Measurements from ENCODE around the gene ATXN3.

Gene ATXN3

DNA sequence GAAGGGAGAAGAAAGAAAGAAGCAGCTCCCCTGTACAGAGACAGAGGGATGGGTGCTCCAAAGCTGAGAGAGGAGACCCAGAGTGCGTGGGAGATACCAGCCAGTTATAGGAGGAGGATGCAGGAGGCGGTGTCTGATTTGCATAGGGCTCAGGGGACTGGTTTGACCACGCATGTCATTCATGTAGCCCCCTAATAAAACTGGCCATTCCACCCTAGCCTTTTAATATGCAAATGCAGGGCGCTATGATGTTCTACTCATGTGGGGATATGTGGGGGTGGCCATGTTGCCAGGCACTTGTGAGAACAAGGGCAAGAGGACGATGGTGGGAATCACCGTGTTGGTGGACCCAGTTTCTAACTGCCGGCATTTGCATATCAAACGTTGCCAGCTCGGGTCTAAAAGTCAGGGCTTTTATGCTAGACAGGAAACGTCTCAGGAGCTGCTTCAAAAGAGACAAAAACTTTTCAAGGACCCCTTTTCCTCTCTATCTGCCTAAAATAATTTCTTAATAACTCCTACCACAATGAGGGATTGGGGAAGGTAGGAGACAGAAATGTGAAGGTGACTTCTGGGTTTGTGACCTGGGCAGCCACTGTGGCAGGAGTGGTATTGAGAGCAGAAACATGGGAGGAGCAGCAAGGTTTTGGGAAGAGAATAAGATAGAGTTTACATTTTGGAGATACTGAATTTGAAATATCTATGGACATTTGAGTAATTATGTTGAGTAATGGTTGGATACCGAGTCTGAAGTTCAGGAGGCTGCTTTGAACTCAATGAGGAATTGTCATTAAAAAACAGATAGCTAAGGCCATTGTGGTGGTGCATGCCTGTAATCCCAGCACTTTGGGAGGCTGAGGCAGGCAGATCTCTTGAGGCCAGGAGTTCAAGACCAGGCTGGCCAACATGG lies 2.2 kb upstream of the ATXN3 start:
- TF ChIP-seq GATA3 (IDR thresholded peaks at IDR 0.05; ENCODE audit: low read depth, low read length) (no peak), GATA2 (IDR thresholded peaks at IDR 0.05; ENCODE audit: low read depth, low read length) (no peak)

DNA sequence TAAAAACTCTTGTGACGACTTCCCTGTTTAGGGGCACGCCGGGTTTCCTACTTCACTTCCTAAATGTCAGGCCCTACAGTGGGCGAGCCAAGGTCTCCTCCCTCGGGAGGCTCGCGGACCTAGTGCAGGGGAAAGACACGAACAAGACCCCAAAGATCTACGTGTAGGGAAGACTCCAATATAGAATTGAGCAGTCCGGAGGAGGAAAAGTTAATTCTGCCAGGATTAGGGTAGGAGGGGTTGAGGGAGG lies 564 bp downstream of the ATXN3 start:
- TF ChIP-seq GATA3 (IDR thresholded peaks at IDR 0.05; ENCODE audit: low read depth, low read length) (no peak), GATA2 (IDR thresholded peaks at IDR 0.05; ENCODE audit: low read depth, low read length) (no peak)

DNA sequence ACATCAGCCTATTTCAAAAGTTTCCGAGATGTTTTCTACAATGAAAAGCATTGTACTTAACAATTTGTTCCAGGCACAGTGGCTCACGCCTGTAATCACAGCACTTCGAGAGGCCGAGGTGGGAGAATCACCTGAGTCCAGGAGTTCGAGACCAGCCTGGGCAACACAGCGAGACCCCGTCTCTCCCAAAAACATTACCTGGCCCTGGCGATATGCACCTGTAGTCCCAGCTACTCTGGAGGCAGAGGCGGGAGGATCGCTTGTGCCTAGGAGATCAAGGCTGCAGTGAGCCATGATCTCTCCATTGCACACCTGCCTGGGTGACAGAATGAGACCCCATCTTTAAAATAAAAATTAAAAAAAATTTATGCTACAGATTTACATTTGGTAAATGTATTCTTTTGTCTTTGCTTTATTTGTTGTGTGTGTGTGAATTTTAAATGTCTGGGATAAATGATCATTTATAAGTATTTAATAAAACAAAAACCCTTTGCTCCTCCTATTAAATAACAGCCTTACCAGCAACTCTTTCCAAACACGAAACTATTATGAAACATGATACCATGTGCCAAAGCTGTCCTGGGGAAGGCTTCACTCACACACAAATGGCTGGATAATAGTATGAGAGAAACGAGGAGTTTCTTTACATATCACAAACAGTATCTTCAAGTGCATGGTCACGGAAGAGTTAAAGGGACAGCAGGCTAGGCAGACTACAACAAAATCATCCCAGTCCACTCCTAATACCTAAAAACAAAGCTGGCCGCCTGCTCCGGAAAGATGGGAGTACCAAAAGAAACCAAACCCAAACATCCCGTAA lies 1.1 kb downstream of the ATXN3 start:
- TF ChIP-seq GATA3 (IDR thresholded peaks at IDR 0.05; ENCODE audit: low read depth, low read length) (no peak), GATA2 (IDR thresholded peaks at IDR 0.05; ENCODE audit: low read depth, low read length) (no peak)

DNA sequence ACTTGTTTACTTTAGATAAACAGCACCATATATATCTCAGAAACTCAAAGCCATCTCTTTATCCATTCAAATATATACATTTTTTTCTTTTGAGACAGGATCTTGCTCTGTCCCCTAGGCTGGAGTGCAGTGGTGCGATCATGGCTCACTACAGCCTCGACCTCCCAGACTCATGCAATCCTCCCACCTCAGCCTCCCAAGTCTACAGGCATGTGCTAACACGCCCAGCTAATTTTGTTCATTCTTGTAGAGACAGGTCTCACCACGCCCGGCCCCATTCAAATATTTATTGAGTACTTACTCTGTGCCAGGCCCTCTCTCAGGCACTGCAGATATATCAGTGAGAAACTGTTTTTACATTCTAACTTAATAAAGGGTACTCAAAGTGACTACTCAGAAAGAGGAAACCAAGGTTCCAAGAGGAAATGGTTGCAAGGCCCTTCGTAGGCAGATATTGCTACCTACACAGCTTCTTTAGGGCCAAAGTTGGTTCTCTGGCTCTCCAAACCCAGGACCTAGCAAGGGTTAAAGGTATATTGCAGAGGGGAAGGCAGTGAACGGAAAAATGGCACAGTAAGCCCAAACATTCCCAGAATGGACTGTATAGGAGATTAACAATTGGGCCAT lies 2.9 kb downstream of the ATXN3 start:
- no peak for TF ChIP-seq GATA3 (IDR thresholded peaks at IDR 0.05; ENCODE audit: low read depth, low read length)
- TF ChIP-seq GATA2 (IDR thresholded peaks at IDR 0.05; ENCODE audit: low read depth, low read length), result no peak

DNA sequence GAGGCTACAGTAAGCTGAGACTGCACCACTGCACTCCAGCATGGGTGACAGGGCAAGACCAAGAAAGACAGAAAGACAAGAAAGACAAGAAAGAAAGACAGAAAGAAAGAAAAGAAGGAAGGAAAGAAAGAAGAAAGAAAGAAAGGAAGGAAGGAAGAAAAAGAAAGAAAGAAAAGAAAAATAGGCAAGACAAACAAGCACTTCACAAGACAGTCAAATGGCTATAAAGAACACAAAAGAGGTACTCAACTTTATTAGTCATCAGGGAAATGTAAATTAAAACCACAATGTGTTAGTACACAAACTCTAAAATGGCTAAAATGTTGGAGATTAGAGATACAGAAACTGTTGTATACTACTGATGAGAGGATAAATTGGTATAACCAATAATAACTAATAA lies 6.6 kb downstream of the ATXN3 start:
- TF ChIP-seq GATA2 (IDR thresholded peaks at IDR 0.05; ENCODE audit: low read depth, low read length), result no peak
- TF ChIP-seq GATA3 (IDR thresholded peaks at IDR 0.05; ENCODE audit: low read depth, low read length), result no peak

DNA sequence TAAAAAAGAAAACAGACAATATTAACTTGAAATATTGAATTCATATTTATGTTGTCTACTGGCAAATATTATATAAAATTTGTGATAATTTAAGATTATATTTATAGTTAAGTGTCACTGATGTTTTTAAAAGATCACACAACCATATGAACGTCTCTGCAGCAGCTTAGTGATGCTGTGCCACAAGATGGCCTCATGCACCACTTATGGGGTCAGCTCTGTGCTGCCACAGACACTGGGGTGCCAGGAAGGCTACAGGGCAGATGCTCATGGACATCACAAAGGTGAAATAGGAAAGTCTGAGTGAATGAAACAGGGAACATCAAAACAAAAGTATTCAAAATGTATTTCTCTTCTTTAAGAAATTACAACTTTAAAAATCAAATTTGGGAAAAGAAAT lies 13.1 kb downstream of the ATXN3 start:
- TF ChIP-seq GATA3 (IDR thresholded peaks at IDR 0.05; ENCODE audit: low read depth, low read length) (no peak), GATA2 (IDR thresholded peaks at IDR 0.05; ENCODE audit: low read depth, low read length) (no peak)

GRCh38 chr14:92088494-92088893 lies 17.9 kb downstream of the ATXN3 start:
- no peak for TF ChIP-seq GATA2 (IDR thresholded peaks at IDR 0.05; ENCODE audit: low read depth, low read length)
- no peak for TF ChIP-seq GATA3 (IDR thresholded peaks at IDR 0.05; ENCODE audit: low read depth, low read length)

DNA sequence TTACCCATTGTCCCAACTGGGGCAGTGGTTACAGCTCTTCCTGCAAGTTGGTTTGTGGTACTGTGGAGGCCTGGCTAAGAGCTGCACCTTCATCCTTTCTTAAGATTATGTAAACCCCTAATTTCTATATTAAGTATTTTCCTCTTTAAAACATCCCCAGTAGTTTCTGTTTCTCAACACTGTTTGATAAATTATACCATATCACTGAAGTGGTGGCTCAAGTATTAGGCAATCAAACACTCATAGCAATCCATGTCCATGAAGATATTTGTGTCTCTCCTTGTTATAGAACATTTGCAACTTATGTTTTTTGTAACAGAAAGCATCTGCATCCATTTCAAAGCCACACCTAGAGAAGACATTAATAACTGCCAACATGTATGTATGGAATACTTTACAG lies 31.8 kb downstream of the ATXN3 start:
- TF ChIP-seq GATA3 (IDR thresholded peaks at IDR 0.05; ENCODE audit: low read depth, low read length), result no peak
- no peak for TF ChIP-seq GATA2 (IDR thresholded peaks at IDR 0.05; ENCODE audit: low read depth, low read length)

DNA sequence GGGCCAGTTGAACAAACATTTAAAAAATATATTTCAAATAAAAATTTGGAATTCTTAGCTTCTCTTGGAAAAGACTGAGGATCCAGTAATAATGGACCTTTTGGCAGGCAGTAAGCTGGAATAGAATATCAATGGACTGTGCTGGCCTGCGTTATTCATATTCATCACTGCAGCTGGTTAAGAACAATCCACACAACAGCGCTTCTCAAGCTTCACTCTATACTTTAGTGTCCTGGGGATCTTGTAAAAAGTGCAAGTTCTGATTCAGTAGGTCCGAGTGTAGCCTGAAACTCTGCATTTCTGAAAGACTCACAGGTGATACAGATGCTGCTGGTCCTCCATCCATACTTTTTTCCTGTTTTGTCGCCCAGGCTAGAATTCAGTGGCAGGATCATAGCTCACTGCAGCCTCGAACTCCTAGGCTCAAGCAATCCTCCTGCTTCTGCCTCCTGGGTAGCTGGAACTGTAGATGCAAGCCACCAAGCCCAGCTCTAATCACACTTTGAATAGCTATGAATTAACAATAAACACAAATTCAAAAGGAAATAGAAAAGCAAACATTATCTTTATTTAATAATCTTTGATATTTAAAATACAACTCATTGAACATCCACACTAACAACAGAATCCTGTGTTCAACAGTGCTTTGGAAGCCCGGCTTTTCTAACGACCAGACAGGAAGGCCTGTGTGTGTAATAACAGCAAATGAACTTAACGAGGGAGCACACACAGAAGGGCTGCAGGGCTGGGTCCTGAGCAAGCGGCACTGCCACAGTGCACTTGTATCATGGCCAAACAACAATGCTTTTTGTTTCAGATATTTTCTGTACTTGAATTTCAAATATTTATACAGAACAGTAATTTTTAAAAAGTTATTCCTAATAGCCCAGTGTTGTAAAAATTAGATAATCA lies 48.1 kb downstream of the ATXN3 start:
- TF ChIP-seq GATA3 (IDR thresholded peaks at IDR 0.05; ENCODE audit: low read depth, low read length) (no peak), GATA2 (IDR thresholded peaks at IDR 0.05; ENCODE audit: low read depth, low read length) (no peak)

DNA sequence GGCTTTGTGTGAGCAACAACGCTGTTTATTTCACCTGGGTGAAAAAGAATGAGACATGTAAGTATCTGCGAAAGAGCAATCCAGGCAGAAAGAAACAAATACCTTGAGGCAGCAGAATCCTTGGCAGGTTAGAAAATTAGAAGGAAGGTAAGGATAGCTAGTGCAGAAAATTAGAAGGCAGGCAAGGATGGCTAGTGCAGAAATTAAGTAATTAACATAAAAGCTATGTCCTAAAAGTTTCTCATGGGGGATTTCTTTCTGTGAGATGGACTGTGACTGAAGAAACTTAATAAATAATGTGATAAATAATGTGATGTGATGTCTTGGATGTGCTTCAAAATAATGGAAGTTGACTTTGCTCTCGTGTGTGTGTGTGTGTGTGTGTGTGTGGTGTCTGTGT lies 56.6 kb downstream of the ATXN3 start:
- no peak for TF ChIP-seq GATA2 (IDR thresholded peaks at IDR 0.05; ENCODE audit: low read depth, low read length)
- no peak for TF ChIP-seq GATA3 (IDR thresholded peaks at IDR 0.05; ENCODE audit: low read depth, low read length)

GRCh38 chr14:92041203-92041602 lies 65.2 kb downstream of the ATXN3 start:
- TF ChIP-seq GATA3 (IDR thresholded peaks at IDR 0.05; ENCODE audit: low read depth, low read length) (no peak), GATA2 (IDR thresholded peaks at IDR 0.05; ENCODE audit: low read depth, low read length) (no peak)

GRCh38 chr14:92040431-92041051 lies 65.8 kb downstream of the ATXN3 start:
- TF ChIP-seq GATA3 (IDR thresholded peaks at IDR 0.05; ENCODE audit: low read depth, low read length) (no peak), GATA2 (IDR thresholded peaks at IDR 0.05; ENCODE audit: low read depth, low read length) (no peak)

DNA sequence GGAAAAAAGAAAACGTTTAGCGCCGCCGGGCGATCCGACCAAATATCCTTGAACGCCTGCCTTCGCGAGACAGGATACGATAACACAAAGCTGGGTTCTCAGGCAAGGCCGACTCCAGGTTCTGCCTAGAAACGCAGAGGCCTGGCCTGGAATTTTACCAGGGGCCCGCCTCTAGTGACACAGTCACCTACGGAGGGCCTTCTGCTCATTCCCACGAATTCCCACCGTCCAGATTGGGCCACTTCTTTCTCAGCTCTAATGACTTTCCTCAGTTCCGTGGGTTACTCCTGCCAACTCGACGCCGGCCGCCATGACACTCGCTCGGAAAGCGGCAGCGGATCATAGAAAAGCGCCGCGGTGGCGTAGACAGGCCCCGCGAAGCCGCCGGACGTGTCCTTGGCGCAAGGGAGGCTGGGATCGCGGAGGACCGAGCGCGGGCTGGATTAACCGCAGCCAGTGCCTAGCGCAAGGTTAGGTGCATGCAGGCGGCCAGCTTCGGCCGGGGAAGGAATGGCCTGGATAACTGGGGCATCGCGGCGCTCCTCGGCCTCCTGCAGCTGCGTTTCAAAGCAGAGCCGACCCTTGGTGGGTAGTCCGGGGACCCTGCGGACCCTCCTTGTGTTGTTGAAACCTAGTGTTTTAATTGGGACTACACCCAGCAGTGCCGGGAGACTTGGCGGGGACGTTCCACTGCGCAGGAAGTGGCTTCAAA lies 66.5 kb downstream of the ATXN3 start, which contains the start of gene TRIP11:
TSS of gene TRIP11 (minus strand) at position 341 of the 712 bp plus-strand sequence. CDS start 374 bp downstream, outside the sequence.
- TF ChIP-seq GATA2 (IDR thresholded peaks at IDR 0.05; ENCODE audit: low read depth, low read length), result no peak
- no peak for TF ChIP-seq GATA3 (IDR thresholded peaks at IDR 0.05; ENCODE audit: low read depth, low read length)
